ENCODE results near the gene VASH2.
A peak's percentile ranks its signal among the peaks of the same experiment; 100 is the strongest.
"Not testable (repeated sequence)": the region's sequence is repeated elsewhere in the genome, so short reads cannot be mapped to it uniquely, and the experiment has no call there.

The VASH2 gene

DNA sequence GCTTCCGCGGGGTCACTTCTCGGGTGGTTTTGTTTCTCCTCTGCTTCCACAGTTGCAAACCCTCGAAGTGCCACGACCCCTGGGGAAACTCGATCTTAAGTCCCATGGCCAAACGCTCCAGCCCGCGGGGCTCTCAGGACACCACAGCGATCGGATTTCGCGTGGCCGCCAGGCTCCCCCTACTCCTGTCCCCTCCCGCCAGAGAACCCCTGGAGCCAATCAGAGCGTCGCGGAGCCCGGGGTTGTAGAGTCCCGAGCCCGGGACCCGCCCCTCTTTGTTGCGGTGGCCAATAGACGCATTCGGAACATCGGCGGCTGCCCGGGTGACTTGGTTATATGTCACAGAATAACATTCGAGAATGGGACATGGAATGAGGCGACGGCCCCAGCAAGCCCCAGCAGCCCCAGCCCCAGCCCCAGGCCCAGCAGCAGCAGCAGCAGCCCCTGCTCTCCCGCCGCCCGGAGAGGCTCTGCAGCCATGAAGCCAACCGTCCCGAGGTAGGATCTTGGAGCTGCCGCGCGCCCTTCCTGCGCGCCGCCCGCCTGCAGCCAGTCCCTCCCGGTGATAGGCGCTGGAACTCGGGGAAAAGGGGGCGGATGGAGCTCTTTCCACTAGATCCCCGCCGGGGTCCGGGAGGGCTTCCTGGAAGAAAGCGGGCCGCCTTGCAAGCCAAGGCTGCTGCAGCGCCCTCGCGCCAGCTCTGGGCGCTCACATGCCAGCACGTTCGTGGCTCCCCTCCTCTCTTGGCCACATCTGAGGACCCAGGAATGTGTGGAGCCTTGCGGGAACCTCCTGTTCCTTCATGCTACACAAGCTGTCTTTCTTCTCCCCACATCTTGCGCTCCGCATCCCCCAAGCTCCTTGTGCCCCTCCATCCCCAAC lies at the start of gene VASH2:
Gene VASH2, plus strand, starts transcription at position 299 of the 883 bp plus-strand sequence. CDS start 1,002 bp downstream, outside the sequence.
- peak; percentile 39 for DNase-seq

DNA sequence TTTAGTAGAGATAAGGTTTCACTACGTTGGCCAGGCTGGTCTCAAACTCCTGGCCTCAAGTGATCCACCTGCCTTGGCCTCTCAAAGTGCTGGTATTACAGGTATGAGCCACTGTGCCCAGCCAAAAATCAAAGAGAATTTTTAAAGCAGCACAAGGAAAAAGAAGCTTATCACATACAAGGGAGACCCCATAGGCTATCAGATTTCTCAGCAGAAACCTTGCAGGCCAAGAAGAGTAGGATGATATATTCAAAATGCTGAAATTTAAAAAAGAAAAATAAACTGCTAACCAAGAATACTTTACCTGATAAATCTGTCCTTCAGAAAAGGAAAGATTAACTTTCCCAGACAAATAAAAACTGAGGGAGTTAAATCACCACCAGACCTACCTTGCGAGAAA lies 49.1 kb upstream of the VASH2 start:
- no peak for DNase-seq

- no peak for DNase-seq
These were observed 48.3 kb upstream of the VASH2 start for GRCh38 chr1:212902054-212902453.

- DNase-seq: no peak
These were observed 46.7 kb upstream of the VASH2 start for GRCh38 chr1:212903664-212904063.

DNA sequence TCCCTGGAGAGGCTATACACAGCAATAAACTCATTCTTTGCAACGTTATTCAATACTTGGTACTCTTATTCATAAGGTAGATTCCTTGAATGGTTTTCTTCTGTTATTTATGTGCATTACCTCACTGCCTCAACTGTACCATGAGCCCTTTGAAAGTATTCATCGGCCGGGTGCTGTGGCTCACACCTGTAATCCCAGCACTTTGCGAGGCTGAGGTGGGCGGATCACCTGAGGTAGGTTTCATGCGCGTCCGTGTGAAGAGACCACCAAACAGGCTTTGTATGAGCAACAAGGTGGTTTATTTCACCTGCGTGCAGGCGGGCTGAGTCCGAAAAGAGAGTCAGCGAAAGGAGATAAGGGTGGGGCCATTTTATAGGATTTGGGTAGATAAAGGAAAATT lies 42.3 kb upstream of the VASH2 start:
- DNase-seq: not testable (repeated sequence)

GRCh38 chr1:212908971-212909370 lies 41.4 kb upstream of the VASH2 start:
- DNase-seq: no peak

DNA sequence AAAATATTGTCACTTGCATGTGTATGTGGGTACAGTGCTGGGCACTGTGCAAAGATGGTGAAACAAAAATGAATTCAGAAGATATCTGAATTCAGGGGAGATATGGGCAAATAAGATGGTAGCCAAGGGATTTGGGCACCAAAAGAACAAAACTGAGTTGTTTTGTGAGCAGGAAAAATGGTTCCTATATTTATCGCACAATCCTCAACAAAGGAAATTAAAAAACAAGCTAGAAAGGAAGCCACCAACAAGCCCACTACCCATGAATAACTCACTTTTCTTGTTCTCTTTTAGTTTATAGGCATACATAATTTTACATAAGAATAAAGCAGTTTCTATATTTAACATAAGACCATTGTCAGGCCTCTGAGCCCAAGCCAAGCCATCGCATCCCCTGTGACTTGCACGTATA lies 40.7 kb upstream of the VASH2 start:
- no peak for DNase-seq

DNA sequence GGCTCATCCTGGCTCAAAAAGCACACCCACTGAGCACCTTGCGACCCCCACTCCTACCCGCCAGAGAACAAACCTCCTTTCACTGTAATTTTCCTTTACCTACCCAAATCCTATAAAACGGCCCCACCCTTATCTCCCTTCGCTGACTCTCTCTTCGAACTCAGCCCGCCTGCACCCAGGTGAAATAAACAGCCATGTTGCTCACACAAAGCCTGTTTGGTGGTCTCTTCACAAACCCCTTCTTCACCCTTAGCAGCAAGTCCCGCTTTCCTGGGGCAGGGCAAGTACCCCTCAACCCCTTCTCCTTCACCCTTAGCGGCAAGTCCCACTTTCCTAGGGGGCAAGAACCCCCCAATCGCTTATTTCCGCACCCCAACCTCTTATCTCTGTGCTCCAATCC lies 40.1 kb upstream of the VASH2 start:
- not testable (repeated sequence) for DNase-seq

GRCh38 chr1:212913638-212914037 lies 36.7 kb upstream of the VASH2 start:
- DNase-seq: not testable (repeated sequence)

DNA sequence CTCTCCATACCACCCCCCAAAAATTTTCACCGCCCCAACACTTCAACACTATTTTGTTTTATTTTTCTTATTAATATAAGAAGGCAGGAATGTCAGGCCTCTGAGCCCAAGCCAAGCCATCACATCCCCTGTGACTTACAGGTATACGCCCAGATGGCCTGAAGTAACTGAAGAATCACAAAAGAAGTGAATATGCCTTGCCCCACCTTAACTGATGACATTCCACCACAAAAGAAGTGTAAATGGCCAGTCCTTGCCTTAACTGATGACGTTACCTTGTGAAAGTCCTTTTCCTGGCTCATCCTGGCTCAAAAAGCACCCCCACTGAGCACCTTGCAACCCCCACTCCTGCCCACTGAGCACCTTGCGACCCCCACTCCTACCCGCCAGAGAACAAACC lies 36.2 kb upstream of the VASH2 start:
- not testable (repeated sequence) for DNase-seq

DNA sequence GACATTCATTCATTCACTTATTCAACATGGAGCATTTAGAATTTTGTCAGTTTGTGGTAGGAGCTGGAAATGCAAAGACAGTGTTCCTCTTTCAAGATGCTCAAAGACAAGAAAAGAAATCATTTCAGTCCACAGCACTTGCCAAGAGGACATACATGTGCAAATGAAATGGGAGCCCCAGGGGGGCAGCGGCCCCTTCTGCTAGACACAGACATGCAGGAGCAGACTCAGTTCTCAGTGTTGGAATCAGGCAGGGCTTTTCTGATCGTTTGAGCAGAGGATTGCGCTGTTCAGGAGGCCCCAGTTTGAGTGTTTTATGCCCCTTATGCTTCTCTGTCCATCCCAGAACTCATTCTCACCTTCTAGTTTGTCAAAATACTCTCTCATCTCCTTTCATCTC lies 35.6 kb upstream of the VASH2 start:
- DNase-seq: no peak

- DNase-seq: peak; percentile 59
These were observed 34.9 kb upstream of the VASH2 start for GRCh38 chr1:212915245-212916091.

- DNase-seq: peak; percentile 17
These were observed 33.7 kb upstream of the VASH2 start for GRCh38 chr1:212916481-212917133.

GRCh38 chr1:212917134-212917485 lies 33.2 kb upstream of the VASH2 start:
- DNase-seq: no peak

DNA sequence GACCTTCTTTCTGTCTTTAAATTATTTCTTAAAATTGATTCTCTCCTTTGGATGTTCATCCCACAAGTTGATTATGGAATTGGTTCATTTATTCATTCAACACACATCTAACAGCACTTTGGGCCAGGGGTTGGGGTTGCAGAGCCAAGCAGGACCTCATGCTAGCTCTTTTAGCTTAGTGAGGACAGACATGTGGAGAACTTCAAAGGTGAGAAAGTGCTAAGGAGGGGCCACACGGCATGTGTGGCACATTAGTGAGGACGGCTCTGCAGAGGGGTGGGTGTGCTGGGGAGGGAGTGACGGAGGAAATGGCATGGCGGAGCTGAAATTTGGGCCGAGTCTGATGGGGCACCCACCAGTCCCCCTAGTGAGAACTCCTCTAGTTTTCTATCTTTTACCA lies 32.5 kb upstream of the VASH2 start:
- DNase-seq: no peak

- DNase-seq: no peak
These were observed 31.5 kb upstream of the VASH2 start for GRCh38 chr1:212918824-212919223.

DNA sequence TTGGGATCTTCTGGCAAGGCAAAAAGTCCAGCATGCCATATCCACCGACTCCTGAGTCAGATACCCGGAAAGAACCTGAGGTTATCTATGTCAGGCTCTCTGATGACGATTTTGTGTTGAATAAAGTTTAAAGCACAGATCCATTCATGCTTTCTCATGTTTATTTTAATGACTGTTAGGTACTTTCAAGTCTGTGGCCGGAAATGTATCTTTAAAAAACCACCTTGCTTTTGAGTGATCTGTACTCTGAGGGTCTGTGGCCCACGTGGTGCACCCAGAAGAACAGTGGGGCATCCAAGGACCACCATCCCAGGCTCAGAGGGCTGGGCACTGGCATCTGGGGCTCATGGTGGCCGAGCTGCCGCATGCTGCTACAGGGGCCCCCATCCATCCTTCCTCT lies 30.1 kb upstream of the VASH2 start:
- DNase-seq: no peak

GRCh38 chr1:212920896-212921295 lies 29.4 kb upstream of the VASH2 start:
- peak; percentile 42 for DNase-seq

GRCh38 chr1:212922016-212922415 lies 28.3 kb upstream of the VASH2 start:
- no peak for DNase-seq

- no peak for DNase-seq
These were observed 24.0 kb upstream of the VASH2 start for GRCh38 chr1:212926372-212926771.

DNA sequence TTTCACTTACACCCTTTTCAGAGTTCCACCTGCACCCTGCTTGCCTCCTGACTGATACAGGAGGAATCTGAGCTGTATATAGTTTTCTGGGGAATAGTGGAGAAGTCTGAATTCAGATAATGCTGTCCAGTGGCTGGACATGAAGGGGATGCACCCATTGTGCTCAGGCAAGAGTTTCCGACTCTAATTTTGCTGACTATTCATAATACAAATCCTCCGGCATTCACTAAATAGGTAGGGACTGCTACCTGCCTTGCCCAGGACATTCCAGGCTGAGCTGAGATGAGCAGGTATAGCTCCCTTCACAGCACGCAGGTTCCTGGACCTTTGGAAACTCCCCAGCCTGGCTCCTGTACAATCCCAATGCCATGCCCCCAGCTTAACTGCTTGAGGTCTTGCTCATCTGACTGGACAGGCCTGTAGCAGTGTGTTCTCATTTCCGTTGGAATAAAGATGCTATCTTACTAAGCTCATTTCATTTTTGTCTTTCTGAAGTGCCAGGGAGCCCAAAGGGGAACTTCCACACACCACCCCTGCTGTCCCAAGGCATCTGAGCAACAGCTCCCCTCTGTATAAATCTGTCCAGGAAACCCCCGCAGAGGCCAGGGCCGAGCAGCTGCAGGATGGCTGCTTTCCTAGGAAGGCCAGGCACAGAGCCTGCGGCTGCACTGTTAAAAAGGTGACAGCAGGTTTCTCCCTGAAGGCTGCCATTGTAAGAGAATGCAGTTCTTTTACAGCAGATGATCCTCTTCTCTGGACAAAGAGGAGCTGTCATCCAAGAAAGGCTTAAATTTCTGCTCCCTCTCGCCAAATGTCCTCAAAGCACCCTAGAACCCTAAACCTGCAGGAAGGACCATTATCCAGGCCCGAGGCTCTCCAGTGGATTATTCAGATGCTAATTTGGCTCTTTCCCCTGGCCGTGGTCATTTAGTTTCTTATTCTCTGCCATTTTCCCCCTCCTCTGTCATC lies 21.7 kb upstream of the VASH2 start:
- peak; percentile 33 for DNase-seq

DNA sequence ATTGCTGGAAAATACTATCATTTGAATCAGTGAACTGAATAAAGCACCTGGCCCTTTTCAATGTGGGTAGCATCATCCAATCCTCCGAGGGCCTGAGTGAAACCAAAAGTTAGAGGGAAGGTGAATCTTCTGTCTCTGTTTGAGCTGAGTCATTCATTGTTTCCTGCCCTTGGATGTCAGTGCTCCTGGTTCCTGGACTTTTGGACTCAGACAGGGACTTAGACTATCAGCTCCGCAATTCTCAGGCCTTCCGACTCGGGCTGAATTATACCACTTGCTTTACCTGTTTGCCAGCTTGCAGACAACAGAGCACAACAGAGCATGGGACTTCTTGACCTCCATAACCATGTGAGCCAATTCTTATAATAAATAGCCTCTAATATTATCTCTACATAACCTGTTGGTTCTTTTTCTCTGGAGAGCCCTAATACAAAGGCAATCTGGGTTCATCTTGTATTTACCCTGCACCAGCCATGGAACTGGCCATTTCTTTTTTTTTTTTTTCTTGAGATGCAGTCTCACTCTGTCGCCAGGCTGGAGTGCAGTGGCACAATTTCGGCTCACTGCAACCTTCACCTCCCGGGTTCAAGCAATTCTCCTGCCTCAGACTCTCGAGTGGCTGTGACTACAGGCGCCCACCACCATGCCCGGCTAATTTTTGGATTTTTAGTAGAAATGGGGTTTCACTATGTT lies 19.2 kb upstream of the VASH2 start:
- no peak for DNase-seq

Measured in OCI-M1 (cell line).